ENCODE results near the gene PRRC2C.

Gene PRRC2C

GRCh38 chr1:171637928-171638576 lies 152.7 kb downstream of the PRRC2C start:
- DNase-seq (ENCODE audit: low read depth) = no peak

GRCh38 chr1:171640225-171640624 lies 154.9 kb downstream of the PRRC2C start:
- no peak for DNase-seq (ENCODE audit: low read depth)

GRCh38 chr1:171641076-171641864 lies 155.9 kb downstream of the PRRC2C start:
- DNase-seq (ENCODE audit: low read depth) = no peak

- no peak for DNase-seq (ENCODE audit: low read depth)
Observed at GRCh38 chr1:171642197-171642596, 156.9 kb downstream of the PRRC2C start.
